ENCODE data around the gene CLSTN3. TPM values are rescaled to one million over a fixed set of nuclear protein-coding genes. Genes with fewer than 3 reads are reported as not detected.

The CLSTN3 gene
- total and polyA plus RNA-seq, 2 of the 13 experiments (the other 11 are each of a cell fraction or from before 2014, with no cell fraction given) = 26.2 to 94.1 TPM

DNA sequence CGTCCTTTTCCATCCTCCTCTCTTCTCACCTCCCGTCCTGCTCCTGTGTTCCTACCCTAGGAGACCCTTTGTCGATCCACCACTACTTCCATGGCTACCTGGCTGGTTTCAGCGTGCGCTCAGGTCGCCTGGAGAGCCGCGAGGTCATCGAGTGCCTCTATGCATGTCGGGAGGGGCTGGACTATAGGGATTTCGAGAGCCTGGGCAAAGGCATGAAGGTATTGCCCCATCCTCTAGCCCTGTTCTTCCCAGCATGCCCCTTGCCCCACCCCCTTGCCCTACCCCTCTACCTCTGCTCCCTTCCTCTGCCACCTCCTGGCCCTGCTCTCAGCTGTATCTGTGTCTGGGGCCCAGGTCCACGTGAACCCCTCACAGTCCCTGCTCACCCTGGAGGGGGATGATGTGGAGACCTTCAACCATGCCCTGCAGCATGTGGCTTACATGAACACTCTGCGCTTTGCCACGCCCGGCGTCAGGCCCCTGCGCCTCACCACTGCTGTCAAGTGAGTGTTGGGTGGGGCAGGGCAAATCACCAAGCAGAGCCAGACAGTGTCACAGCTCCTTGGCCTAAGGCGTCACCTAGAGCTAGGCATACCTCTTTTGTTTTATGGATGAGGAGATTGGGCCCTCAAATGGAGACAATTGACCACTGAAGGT lies 12.8 kb downstream of the CLSTN3 start:
- 90% methylated on average over 12 of the region's 18 CpGs for WGBS (ENCODE audit: low lambda C conversion rate)
- in situ Hi-C loops (cut with HindIII; ENCODE audit: extremely low pct_ligation_motif_present, low pct_unique_long_range_greater_than_20kb) = no loop called here
- Histone ChIP-seq H3K27me3 (ENCODE audit: control insufficient read depth in 1 of 2, insufficient read depth in 2 of 2, low read length in 2 of 2) (no peaks in the 10 kb centered on the region), H3K79me2 (ENCODE audit: insufficient read depth, low read length) (no peaks in the 10 kb centered on the region), H3K4me2 (ENCODE audit: low read depth, low read length) (no peak overlapping the region), H3K36me3 (replicated peaks in 1 of 2; ENCODE audit: control insufficient read depth in 1 of 2, insufficient read depth in 2 of 2, low read length in 2 of 2) (peaks cover 11 to 55% of the 10 kb centered on the region in 2 experiments), H3K4me3 (replicated peaks in 1 of 3; ENCODE audit: insufficient read depth in 1 of 3, low read depth in 2 of 3, low read length in 3 of 3) (no peak overlapping the region), H3K4me1 (ENCODE audit: insufficient read depth, low read length) (no peaks in the 10 kb centered on the region; the same call in 1 of the 2 replicates), H3K27ac (ENCODE audit: extremely low read length, insufficient read depth, low read length) (no peak overlapping the region), H2AFZ (ENCODE audit: low read length) (no peak overlapping the region), H3K9ac (ENCODE audit: insufficient read depth, low read depth, low read length) (no peak overlapping the region), H3K9me3 (ENCODE audit: low read length) (no peaks in the 10 kb centered on the region), H4K20me1 (ENCODE audit: insufficient read depth, low read length) (no peaks in the 10 kb centered on the region)
- FAIRE-seq (no peak), DNase-seq (ENCODE audit: low spot score) (no peak), ATAC-seq (no peak)
- intact Hi-C loops (cut with micrococcal nuclease; ENCODE audit: unreplicated experiment) = no loop called here
- ChIA-PET POLR2A (no interaction called here), CTCF (ENCODE audit: low intra/inter-chr PET ratio, low total read pairs) (interaction anchor here (0.7 to 2.7 kb wide), 2 partner anchors 15 to 45 kb away, joined by 3 to 16 read pairs; no protein-coding TSS in a partner anchor)
- no TSS peak for BruUV-seq (replicated peaks)
- TF ChIP-seq NCOA1 (CRISPR knock-in tag; IDR thresholded peaks at IDR 0.05) (no peak), ZNF234 (CRISPR knock-in tag; conservative IDR thresholded peaks at IDR 0.05) (no peak), HDAC6 (IDR thresholded peaks at IDR 0.05; ENCODE audit: low read depth, low read length) (no peak), GATAD1 (CRISPR knock-in tag; IDR thresholded peaks at IDR 0.05) (no peak), ATF1 (CRISPR knock-in tag; IDR thresholded peaks at IDR 0.05) (no peak), ZBTB7A (CRISPR knock-in tag; IDR thresholded peaks at IDR 0.05) (no peak), AKNA (CRISPR knock-in tag; IDR thresholded peaks at IDR 0.05; ENCODE audit: borderline replicate concordance) (no peak), THAP7 (CRISPR knock-in tag; IDR thresholded peaks at IDR 0.05) (no peak)
- TF ChIP-seq, protein P1, sequence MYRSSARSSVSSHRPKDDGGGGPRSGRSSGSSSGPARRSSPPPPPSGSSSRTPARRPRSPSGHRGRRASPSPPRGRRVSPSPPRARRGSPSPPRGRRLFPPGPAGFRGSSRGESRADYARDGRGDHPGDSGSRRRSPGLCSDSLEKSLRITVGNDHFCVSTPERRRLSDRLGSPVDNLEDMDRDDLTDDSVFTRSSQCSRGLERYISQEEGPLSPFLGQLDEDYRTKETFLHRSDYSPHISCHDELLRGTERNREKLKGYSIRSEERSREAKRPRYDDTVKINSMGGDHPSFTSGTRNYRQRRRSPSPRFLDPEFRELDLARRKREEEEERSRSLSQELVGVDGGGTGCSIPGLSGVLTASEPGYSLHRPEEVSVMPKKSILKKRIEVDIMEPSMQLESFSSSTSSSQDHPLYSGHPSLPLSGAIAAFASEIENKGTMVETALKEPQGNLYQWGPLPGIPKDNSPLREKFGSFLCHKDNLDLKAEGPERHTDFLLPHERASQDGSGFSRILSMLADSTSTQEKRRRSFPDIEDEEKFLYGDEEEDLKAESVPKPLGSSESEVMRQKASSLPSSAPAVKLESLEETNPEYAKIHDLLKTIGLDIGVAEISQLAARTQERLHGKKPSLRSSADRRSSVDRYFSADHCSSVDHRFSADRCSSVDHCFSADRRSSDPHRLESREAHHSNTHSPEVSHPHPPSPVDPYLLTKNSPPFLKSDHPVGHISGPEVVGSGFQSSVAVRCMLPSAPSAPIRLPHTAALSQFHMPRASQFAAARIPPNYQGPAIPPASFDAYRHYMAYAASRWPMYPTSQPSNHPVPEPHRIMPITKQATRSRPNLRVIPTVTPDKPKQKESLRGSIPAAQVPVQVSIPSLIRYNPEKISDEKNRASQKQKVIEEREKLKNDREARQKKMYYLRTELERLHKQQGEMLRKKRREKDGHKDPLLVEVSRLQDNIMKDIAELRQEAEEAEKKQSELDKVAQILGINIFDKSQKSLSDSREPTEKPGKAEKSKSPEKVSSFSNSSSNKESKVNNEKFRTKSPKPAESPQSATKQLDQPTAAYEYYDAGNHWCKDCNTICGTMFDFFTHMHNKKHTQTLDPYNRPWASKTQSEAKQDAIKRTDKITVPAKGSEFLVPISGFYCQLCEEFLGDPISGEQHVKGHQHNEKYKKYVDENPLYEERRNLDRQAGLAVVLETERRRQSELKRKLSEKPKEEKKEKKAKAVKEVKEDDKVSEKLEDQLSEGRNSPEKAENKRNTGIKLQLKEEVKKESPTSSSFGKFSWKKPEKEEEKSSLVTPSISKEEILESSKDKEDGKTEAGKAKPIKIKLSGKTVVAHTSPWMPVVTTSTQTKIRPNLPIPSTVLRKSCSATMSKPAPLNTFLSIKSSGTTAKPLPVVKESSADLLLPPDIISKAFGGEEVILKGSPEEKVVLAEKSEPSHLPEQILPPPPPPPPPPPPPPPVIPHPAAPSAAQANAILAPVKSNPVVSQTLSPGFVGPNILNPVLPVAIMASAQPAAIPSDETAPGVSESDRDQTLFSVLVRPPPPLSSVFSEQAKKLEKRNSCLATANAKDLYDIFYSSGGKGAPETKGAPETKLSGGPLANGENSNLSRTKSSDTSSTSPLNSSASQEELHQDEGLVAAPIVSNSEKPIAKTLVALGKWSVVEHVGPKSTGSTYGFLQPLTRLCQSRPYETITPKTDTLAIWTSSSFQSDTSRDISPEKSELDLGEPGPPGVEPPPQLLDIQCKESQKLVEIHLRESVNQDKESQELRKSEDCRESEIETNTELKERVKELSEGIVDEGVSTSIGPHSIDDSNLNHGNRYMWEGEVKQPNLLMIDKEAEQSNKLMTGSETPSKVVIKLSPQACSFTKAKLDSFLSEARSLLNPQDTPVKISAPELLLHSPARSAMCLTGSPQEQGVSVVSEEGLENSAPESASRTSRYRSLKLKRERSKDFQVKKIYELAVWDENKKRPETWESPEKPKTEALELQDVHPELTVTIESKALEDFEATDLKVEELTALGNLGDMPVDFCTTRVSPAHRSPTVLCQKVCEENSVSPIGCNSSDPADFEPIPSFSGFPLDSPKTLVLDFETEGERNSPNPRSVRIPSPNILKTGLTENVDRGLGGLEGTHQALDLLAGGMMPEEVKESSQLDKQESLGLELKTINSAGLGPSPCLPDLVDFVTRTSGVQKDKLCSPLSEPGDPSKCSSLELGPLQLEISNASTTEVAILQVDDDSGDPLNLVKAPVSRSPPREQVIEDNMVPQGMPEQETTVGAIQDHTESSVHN (CRISPR knock-in tag; IDR thresholded peaks at IDR 0.05) = no peak

Data from HepG2 (cell line).